HEK293 (cell line): ENCODE results near the gene EDARADD.

ENCODE experiments used
- CTCF ChIA-PET: fragments of 350-600 bp; formaldehyde crosslinking; extraction: SDS; loops from one replicate; lab custom pipeline; 2021; ENCODE audit warnings: antibody characterized with exemption; lab: Yijun Ruan, JAX
- POLR2A ChIA-PET: fragments of 300-600 bp; formaldehyde crosslinking; extraction: SDS; loops from one replicate; lab custom pipeline; 2020; ENCODE audit warnings: antibody characterized with exemption, inconsistent platforms; lab: Yijun Ruan, JAX
- H3K27ac ChIP-seq: fragments of 200-500 bp; sonication (Bioruptor generic); 2 replicates; pipeline ENCODE4 v1.5.1; 2014; ENCODE audit warnings: low read depth, low read length, control low read depth, inconsistent platforms; ENCODE audit errors: extremely low read depth
- H3K36me3 ChIP-seq, 2 experiments: fragments of 200-500 bp in 1 of 2; sonication (Bioruptor generic) in 1 of 2; 1 replicate in 1 of 2; 2 replicates in 1 of 2; pipeline ENCODE4 v1.5.1; 2014 to 2017; ENCODE audit warnings: inconsistent platforms in 2 of 2, low read length in 2 of 2; ENCODE audit not compliant: control insufficient read depth in 2 of 2, insufficient read depth in 1 of 2
- H3K4me1 ChIP-seq: fragments of 200-500 bp; sonication (Bioruptor generic); 2 replicates; pipeline ENCODE4 v1.5.1; 2014; ENCODE audit warnings: mild to moderate bottlenecking, low read length, inconsistent platforms; ENCODE audit not compliant: control insufficient read depth, insufficient read depth
- H3K4me3 ChIP-seq: 2 replicates; pipeline ENCODE4 v1.5.1; 2011; ENCODE audit warnings: low read depth, mild to moderate bottlenecking, control low read depth, low read length, moderate library complexity
- H3K9me3 ChIP-seq: fragments of 200-500 bp; sonication (Bioruptor generic); 2 replicates; pipeline ENCODE4 v1.5.1; 2014; ENCODE audit warnings: low read depth, low read length, inconsistent platforms; ENCODE audit not compliant: control insufficient read depth, insufficient read depth
- EGR2 ChIP-seq: fragments of 450-650 bp; formaldehyde crosslinking; IDR thresholded peaks from 2 replicates; pipeline ENCODE4 v1.5.1; 2016; ENCODE audit warnings: low read depth, missing biosample characterization, missing genetic modification characterization
- GFI1B ChIP-seq: fragments of 450-650 bp; formaldehyde crosslinking; IDR thresholded peaks from 2 replicates; pipeline ENCODE4 v1.5.1; 2016; ENCODE audit warnings: missing biosample characterization, missing genetic modification characterization
- GLI2 ChIP-seq: fragments of 450-650 bp; formaldehyde crosslinking; IDR thresholded peaks from 2 replicates; pipeline ENCODE4; 2017; ENCODE audit warnings: missing biosample characterization, missing genetic modification characterization, low read depth, borderline replicate concordance
- REST ChIP-seq: fragments of 450-650 bp; formaldehyde crosslinking; IDR thresholded peaks from 2 replicates; pipeline ENCODE4 v1.5.1; 2016; ENCODE audit warnings: missing biosample characterization, missing genetic modification characterization
- ZFP69B ChIP-seq: fragments of 450-650 bp; formaldehyde crosslinking; IDR thresholded peaks from 2 replicates; pipeline ENCODE4 v1.5.1; 2016; ENCODE audit warnings: missing biosample characterization, missing genetic modification characterization
- ZNF155 ChIP-seq: fragments of 450-650 bp; formaldehyde crosslinking; IDR thresholded peaks from 2 replicates; pipeline ENCODE4 v1.5.1; 2016; ENCODE audit warnings: missing biosample characterization, missing genetic modification characterization
- ZNF37A ChIP-seq: fragments of 450-650 bp; IDR thresholded peaks from 2 replicates; pipeline ENCODE4 v1.5.1; 2018; ENCODE audit warnings: missing biosample characterization, missing genetic modification characterization
- ZNF391 ChIP-seq: fragments of 450-650 bp; formaldehyde crosslinking; IDR thresholded peaks from 2 replicates; pipeline ENCODE4 v1.5.1; 2016; ENCODE audit warnings: low read depth, missing biosample characterization, missing genetic modification characterization, borderline replicate concordance
- ZNF423 ChIP-seq: fragments of 450-650 bp; formaldehyde crosslinking; IDR thresholded peaks from 2 replicates; pipeline ENCODE4 v1.5.1; 2016; ENCODE audit warnings: missing biosample characterization, missing genetic modification characterization
- ZNF473 ChIP-seq: fragments of 450-650 bp; formaldehyde crosslinking; IDR thresholded peaks from 2 replicates; pipeline ENCODE4 v1.5.1; 2017; ENCODE audit warnings: missing biosample characterization, missing genetic modification characterization
- ZNF596 ChIP-seq: fragments of 450-650 bp; IDR thresholded peaks from 2 replicates; pipeline ENCODE4 v1.5.0; 2018; ENCODE audit warnings: missing biosample characterization, mild to moderate bottlenecking, missing genetic modification characterization, moderate library complexity
- ZNF623 ChIP-seq: fragments of 450-650 bp; formaldehyde crosslinking; IDR thresholded peaks from 2 replicates; pipeline ENCODE4 v1.5.1; 2016; ENCODE audit warnings: missing biosample characterization, missing genetic modification characterization
- ZNF626 ChIP-seq: fragments of 450-650 bp; sonication (Bioruptor Pico); formaldehyde crosslinking; IDR thresholded peaks from 2 replicates; pipeline ENCODE4 v1.5.1; 2018; ENCODE audit warnings: missing biosample characterization, missing genetic modification characterization, inconsistent platforms
- ZNF629 ChIP-seq: fragments of 450-650 bp; formaldehyde crosslinking; IDR thresholded peaks from 2 replicates; pipeline ENCODE4 v1.5.1; 2017; ENCODE audit warnings: missing biosample characterization, missing genetic modification characterization
- ZNF639 ChIP-seq: fragments of 450-650 bp; formaldehyde crosslinking; IDR thresholded peaks from 2 replicates; pipeline ENCODE4 v1.5.1; 2016; ENCODE audit warnings: missing biosample characterization, missing genetic modification characterization
- ZNF670 ChIP-seq: fragments of 450-650 bp; formaldehyde crosslinking; IDR thresholded peaks from 2 replicates; pipeline ENCODE4 v1.5.1; 2016; ENCODE audit warnings: missing biosample characterization, missing genetic modification characterization, low read depth
- ZNF692 ChIP-seq: fragments of 450-650 bp; formaldehyde crosslinking; IDR thresholded peaks from 2 replicates; pipeline ENCODE4 v1.5.1; 2016; ENCODE audit warnings: missing biosample characterization, missing genetic modification characterization
- ZNF776 ChIP-seq: fragments of 450-650 bp; formaldehyde crosslinking; IDR thresholded peaks from 2 replicates; pipeline ENCODE4 v1.5.0; 2017; ENCODE audit warnings: missing biosample characterization, missing genetic modification characterization, borderline replicate concordance
- ZSCAN23 ChIP-seq: fragments of 450-650 bp; formaldehyde crosslinking; IDR thresholded peaks from 2 replicates; pipeline ENCODE4 v1.5.1; 2016; ENCODE audit warnings: missing biosample characterization, missing genetic modification characterization
- ZSCAN30 ChIP-seq: fragments of 450-650 bp; IDR thresholded peaks from 2 replicates; pipeline ENCODE4 v1.5.1; 2018; ENCODE audit warnings: missing biosample characterization, mild to moderate bottlenecking, missing genetic modification characterization, moderate library complexity
- ZXDB ChIP-seq: fragments of 450-650 bp; formaldehyde crosslinking; IDR thresholded peaks from 2 replicates; pipeline ENCODE4 v1.5.1; 2016; ENCODE audit warnings: missing biosample characterization, missing genetic modification characterization
- TF ChIP-seq, protein P1 (sequence below): fragments of 450-650 bp; formaldehyde crosslinking; IDR thresholded peaks from 2 replicates; pipeline ENCODE4 v1.5.1; 2017; ENCODE audit warnings: missing biosample characterization, missing genetic modification characterization

The EDARADD gene

DNA sequence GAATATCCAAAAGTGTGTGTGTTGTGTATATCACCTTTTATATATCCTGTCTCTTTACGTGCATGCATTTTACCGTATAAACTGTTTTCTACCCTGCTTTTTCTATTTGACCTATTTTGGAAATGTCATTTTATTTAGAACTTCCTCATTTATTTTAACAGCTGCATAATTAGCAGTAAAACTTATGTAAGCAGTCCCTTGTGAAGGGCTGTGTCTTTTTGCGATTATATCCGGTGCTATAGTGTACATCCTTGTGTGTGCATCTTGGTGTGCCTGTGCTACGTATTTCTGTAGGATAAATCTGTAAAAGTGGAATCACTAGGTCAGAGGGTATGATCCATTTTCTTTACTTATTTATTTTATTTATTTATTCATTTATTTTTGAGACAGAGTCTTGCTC, 136.9 kb downstream of the EDARADD start:
- no peak overlapping the region for H3K4me3 ChIP-seq
- peaks cover 0 to 3% of the 10 kb centered on the region in 2 experiments; a peak in 1 of 3 replicates for H3K36me3 ChIP-seq
- H3K27ac ChIP-seq = no peak overlapping the region
- TF ChIP-seq ZNF155 (tag by site-specific recombination) (no peak), ZNF37A (tag by site-specific recombination) (no peak), ZFP69B (tag by site-specific recombination) (no peak), REST (tag by site-specific recombination) (no peak), GLI2 (no peak), GFI1B (tag by site-specific recombination) (no peak), ZNF776 (tag by site-specific recombination) (no peak), ZNF629 (tag by site-specific recombination) (no peak), ZNF670 (tag by site-specific recombination) (no peak), ZSCAN30 (tag by site-specific recombination) (no peak)
- TF ChIP-seq, protein P1, sequence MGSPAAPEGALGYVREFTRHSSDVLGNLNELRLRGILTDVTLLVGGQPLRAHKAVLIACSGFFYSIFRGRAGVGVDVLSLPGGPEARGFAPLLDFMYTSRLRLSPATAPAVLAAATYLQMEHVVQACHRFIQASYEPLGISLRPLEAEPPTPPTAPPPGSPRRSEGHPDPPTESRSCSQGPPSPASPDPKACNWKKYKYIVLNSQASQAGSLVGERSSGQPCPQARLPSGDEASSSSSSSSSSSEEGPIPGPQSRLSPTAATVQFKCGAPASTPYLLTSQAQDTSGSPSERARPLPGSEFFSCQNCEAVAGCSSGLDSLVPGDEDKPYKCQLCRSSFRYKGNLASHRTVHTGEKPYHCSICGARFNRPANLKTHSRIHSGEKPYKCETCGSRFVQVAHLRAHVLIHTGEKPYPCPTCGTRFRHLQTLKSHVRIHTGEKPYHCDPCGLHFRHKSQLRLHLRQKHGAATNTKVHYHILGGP (tag by site-specific recombination) = no peak
- no peaks in the 10 kb centered on the region for H3K9me3 ChIP-seq
- CTCF ChIA-PET = interaction anchor here (0.6 to 3.1 kb wide), 11 partner anchors 10 to 1216 kb away, joined by 3 to 35 read pairs (median 4); partner anchors contain the start of gene B3GALNT2
- POLR2A ChIA-PET = no interaction called here
- peaks cover 2% of the 10 kb centered on the region; the same call in 1 of the 2 replicates for H3K4me1 ChIP-seq

- H3K27ac ChIP-seq = no peak overlapping the region
- H3K9me3 ChIP-seq = no peaks in the 10 kb centered on the region
- POLR2A ChIA-PET = no interaction called here
- CTCF ChIA-PET = interaction anchor here (0.6 to 3.1 kb wide), 5 partner anchors 15 to 426 kb away, joined by 3 to 35 read pairs (median 3); no protein-coding TSS in a partner anchor
- H3K36me3 ChIP-seq = no peaks in the 10 kb centered on the region; a peak in 1 of 3 replicates
- TF ChIP-seq ZNF391 (tag by site-specific recombination) (no peak), ZNF639 (tag by site-specific recombination) (no peak), ZNF692 (no peak), ZNF596 (tag by site-specific recombination) (no peak), ZSCAN23 (tag by site-specific recombination) (no peak), ZXDB (tag by site-specific recombination) (no peak), ZNF473 (no peak), ZNF626 (no peak), ZNF423 (tag by site-specific recombination) (no peak), EGR2 (no peak), ZNF623 (tag by site-specific recombination) (no peak)
- peaks cover 2% of the 10 kb centered on the region; the same call in 1 of the 2 replicates for H3K4me1 ChIP-seq
- H3K4me3 ChIP-seq = no peak overlapping the region
These were observed 138.8 kb downstream of the EDARADD start for GRCh38 chr1:236532850-236533249.
